ENCODE results near the gene COL27A1. TPM values are rescaled to one million over a fixed set of nuclear protein-coding genes. Genes with fewer than 3 reads are reported as not detected.

Gene COL27A1
- total and polyA plus RNA-seq, 2 experiments from 2014 or later, result 10.5 to 18.0 TPM

- Histone ChIP-seq H3K4me3 (no peak overlapping the region), H3K4me1 (ENCODE audit: insufficient read depth) (no peaks in the 10 kb centered on the region), H3F3A (replicated peaks; ENCODE audit: low read depth) (no peaks in the 10 kb centered on the region), H2AFZ (no peak overlapping the region), H3K27ac (ENCODE audit: low read depth) (no peak overlapping the region), H3K9me2 (ENCODE audit: insufficient read depth) (no peaks in the 10 kb centered on the region), H3K4me2 (no peak overlapping the region), H3K79me2 (replicated peaks; ENCODE audit: insufficient read depth) (no peaks in the 10 kb centered on the region), H3K27me3 (ENCODE audit: insufficient read depth) (no peaks in the 10 kb centered on the region), H3K36me3 (ENCODE audit: insufficient read depth) (no peaks in the 10 kb centered on the region), H4K20me1 (replicated peaks; ENCODE audit: insufficient read depth) (no peaks in the 10 kb centered on the region)
- H3K36me3 Mint-ChIP-seq (ENCODE audit: low read depth), result no peaks in the 10 kb centered on the region; the same call in 1 of the 3 replicates
- ATAC-seq (peak; percentile 54; the same call in 2 of the 3 replicates), DNase-seq (ENCODE audit: low spot score) (no peak)
- no peak overlapping the region for H3K27ac Mint-ChIP-seq
- TF ChIP-seq STAT1 (IDR thresholded peaks at IDR 0.05; ENCODE audit: unreplicated experiment) (no peak), ZNF114 (CRISPR knock-in tag; IDR thresholded peaks at IDR 0.05) (no peak), NANOG (IDR thresholded peaks at IDR 0.05; ENCODE audit: borderline replicate concordance) (no peak), ZNF462 (CRISPR knock-in tag; IDR thresholded peaks at IDR 0.05) (no peak), CREB1 (CRISPR knock-in tag; IDR thresholded peaks at IDR 0.05; ENCODE audit: low read depth) (no peak), EZH2 (IDR thresholded peaks at IDR 0.05; ENCODE audit: low read depth, unreplicated experiment) (no peak), ZNF331 (CRISPR knock-in tag; IDR thresholded peaks at IDR 0.05; ENCODE audit: low read depth) (no peak)
- TF ChIP-seq, protein P1, sequence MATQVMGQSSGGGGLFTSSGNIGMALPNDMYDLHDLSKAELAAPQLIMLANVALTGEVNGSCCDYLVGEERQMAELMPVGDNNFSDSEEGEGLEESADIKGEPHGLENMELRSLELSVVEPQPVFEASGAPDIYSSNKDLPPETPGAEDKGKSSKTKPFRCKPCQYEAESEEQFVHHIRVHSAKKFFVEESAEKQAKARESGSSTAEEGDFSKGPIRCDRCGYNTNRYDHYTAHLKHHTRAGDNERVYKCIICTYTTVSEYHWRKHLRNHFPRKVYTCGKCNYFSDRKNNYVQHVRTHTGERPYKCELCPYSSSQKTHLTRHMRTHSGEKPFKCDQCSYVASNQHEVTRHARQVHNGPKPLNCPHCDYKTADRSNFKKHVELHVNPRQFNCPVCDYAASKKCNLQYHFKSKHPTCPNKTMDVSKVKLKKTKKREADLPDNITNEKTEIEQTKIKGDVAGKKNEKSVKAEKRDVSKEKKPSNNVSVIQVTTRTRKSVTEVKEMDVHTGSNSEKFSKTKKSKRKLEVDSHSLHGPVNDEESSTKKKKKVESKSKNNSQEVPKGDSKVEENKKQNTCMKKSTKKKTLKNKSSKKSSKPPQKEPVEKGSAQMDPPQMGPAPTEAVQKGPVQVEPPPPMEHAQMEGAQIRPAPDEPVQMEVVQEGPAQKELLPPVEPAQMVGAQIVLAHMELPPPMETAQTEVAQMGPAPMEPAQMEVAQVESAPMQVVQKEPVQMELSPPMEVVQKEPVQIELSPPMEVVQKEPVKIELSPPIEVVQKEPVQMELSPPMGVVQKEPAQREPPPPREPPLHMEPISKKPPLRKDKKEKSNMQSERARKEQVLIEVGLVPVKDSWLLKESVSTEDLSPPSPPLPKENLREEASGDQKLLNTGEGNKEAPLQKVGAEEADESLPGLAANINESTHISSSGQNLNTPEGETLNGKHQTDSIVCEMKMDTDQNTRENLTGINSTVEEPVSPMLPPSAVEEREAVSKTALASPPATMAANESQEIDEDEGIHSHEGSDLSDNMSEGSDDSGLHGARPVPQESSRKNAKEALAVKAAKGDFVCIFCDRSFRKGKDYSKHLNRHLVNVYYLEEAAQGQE (IDR thresholded peaks at IDR 0.05; ENCODE audit: unreplicated experiment), result no peak
- H3K4me3 Mint-ChIP-seq, result no peak overlapping the region
- H3K4me1 Mint-ChIP-seq, result peaks cover 7% of the 10 kb centered on the region
- H3K9me3 Mint-ChIP-seq, result no peaks in the 10 kb centered on the region
- peaks cover 7% of the 10 kb centered on the region for H3K27me3 Mint-ChIP-seq (ENCODE audit: insufficient read depth, low read depth, poor library complexity)
These were observed 43.1 kb downstream of the COL27A1 start for GRCh38 chr9:114198249-114199040.

Data from GM23338 (cell line).